HepG2 (cell line): Measurements from ENCODE around the gene GNG7. TPM values are rescaled to one million over a fixed set of nuclear protein-coding genes. Genes with fewer than 3 reads are reported as not detected.

ENCODE experiments used
- CBX1 ChIP-seq: IDR thresholded peaks from one replicate; pipeline ENCODE4 v1.6.1; 2016; ENCODE audit warnings: antibody characterized with exemption, low read depth
- CSRNP2 ChIP-seq: sonication (generic); formaldehyde crosslinking; conservative IDR thresholded peaks from 2 replicates; pipeline ENCODE4 v1.8.0; 2022; ENCODE audit warnings: low read depth, missing genetic modification reagents
- EEA1 ChIP-seq: sonication (generic); formaldehyde crosslinking; IDR thresholded peaks from 2 replicates; pipeline ENCODE4 v1.5.1; 2020; ENCODE audit warnings: mild to moderate bottlenecking, missing genetic modification reagents, borderline replicate concordance
- FOXA1 ChIP-seq, 2 experiments: fragments of 450-650 bp in 1 of 2; sonication (generic) in 1 of 2; formaldehyde crosslinking in 1 of 2; IDR thresholded peaks; 2 replicates each; pipeline versions ENCODE4 v1.4.0 to v1.6.1; 2016 to 2020; ENCODE audit warnings: missing genetic modification reagents in 1 of 2
- FOXC1 ChIP-seq: sonication (generic); formaldehyde crosslinking; IDR thresholded peaks from 2 replicates; pipeline ENCODE4 v1.8.0; 2022; ENCODE audit warnings: mild to moderate bottlenecking, missing genetic modification reagents, borderline replicate concordance
- GABPA ChIP-seq, 2 experiments: IDR thresholded peaks; 2 replicates each; pipeline ENCODE4 v1.6.1; 2011 to 2016; ENCODE audit warnings: low read depth in 2 of 2, low read length in 1 of 2, missing biosample characterization in 1 of 2, missing genetic modification characterization in 1 of 2
- GATAD1 ChIP-seq: IDR thresholded peaks from 2 replicates; pipeline ENCODE4 v1.6.1; 2016; ENCODE audit warnings: missing genetic modification reagents, missing compliant biosample characterization
- IKZF1 ChIP-seq: fragments of 450-650 bp; IDR thresholded peaks from 2 replicates; pipeline ENCODE4 v1.7.1; 2016
- JDP2 ChIP-seq: sonication (generic); formaldehyde crosslinking; IDR thresholded peaks from 2 replicates; pipeline ENCODE4 v1.8.1; 2022; ENCODE audit warnings: missing genetic modification reagents, borderline replicate concordance
- JUN ChIP-seq: sonication (generic); formaldehyde crosslinking; IDR thresholded peaks from 2 replicates; pipeline ENCODE4 v1.4.0; 2020; ENCODE audit warnings: mild to moderate bottlenecking, missing genetic modification reagents
- RARA ChIP-seq: IDR thresholded peaks from 2 replicates; pipeline ENCODE4 v1.6.1; 2016; ENCODE audit warnings: missing genetic modification reagents, missing compliant biosample characterization
- SMYD3 ChIP-seq: sonication (generic); formaldehyde crosslinking; IDR thresholded peaks from 2 replicates; pipeline ENCODE4 v1.8.1; 2023; ENCODE audit warnings: mild to moderate bottlenecking, missing genetic modification reagents
- U2AF1 ChIP-seq: fragments of 200-400 bp; formaldehyde crosslinking; optimal IDR thresholded peaks from 2 replicates; pipeline ENCODE3; 2017; ENCODE audit warnings: mild to moderate bottlenecking, low read depth, low read length
- ZNF235 ChIP-seq: sonication (generic); formaldehyde crosslinking; IDR thresholded peaks from 2 replicates; pipeline ENCODE4 v1.8.1; 2023; ENCODE audit warnings: mild to moderate bottlenecking, missing genetic modification reagents, borderline replicate concordance
- ZNF282 ChIP-seq: fragments of 450-650 bp; IDR thresholded peaks from 2 replicates; pipeline ENCODE4 v1.6.1; 2018; ENCODE audit not compliant: partially characterized antibody
- ZNF326 ChIP-seq: sonication (generic); formaldehyde crosslinking; IDR thresholded peaks from 2 replicates; pipeline ENCODE4 v1.4.0; 2020; ENCODE audit warnings: missing genetic modification reagents, borderline replicate concordance
- ZNF501 ChIP-seq: sonication (generic); formaldehyde crosslinking; IDR thresholded peaks from 2 replicates; pipeline ENCODE4 v1.5.1; 2020; ENCODE audit warnings: mild to moderate bottlenecking, moderate library complexity, missing genetic modification reagents
- ZNF672 ChIP-seq: sonication (generic); formaldehyde crosslinking; IDR thresholded peaks from 2 replicates; pipeline ENCODE4 v1.8.1; 2022; ENCODE audit warnings: missing genetic modification reagents
- ZSCAN9 ChIP-seq: IDR thresholded peaks from 2 replicates; pipeline ENCODE4 v1.6.1; 2016; ENCODE audit warnings: borderline replicate concordance
- polyA plus RNA-seq, 8 experiments: library from polyadenylated mRNA; depleted of rRNA in 3 of 8; stranded (reverse) in 7 of 8; unstranded in 1 of 8; fragments of >200 nt; fragmentation: Illumina TruSeq in 4 of 8; extraction: Trizol in 4 of 8; gene quantifications; 2 replicates each; pipeline versions ENCODE4 v1.2.1 to v1.2.3, GENCODE V29; 2011 to 2016; ENCODE audit warnings: low read depth in 4 of 8, missing spikeins in 1 of 8, mixed read lengths in 1 of 8; ENCODE audit not compliant: insufficient read depth in 1 of 8
- total RNA-seq, 5 experiments: library from RNA; depleted of rRNA; stranded (reverse); fragments of >200 nt; fragmentation: Illumina TruSeq; extraction: Trizol; gene quantifications; 2 replicates each; pipeline ENCODE4 v1.2.3, GENCODE V29; 2016; ENCODE audit warnings: low read depth in 1 of 5
- TF ChIP-seq, protein P1 (sequence below): IDR thresholded peaks from 2 replicates; pipeline ENCODE4 v1.6.1; 2016; ENCODE audit warnings: low read depth
- TF ChIP-seq, protein P2 (sequence below), 2 experiments: sonication (generic) in 1 of 2; formaldehyde crosslinking in 1 of 2; IDR thresholded peaks; 2 replicates each; pipeline versions ENCODE4 v1.6.1 to v1.9.0; 2014 to 2022; ENCODE audit warnings: antibody characterized with exemption in 1 of 2, borderline replicate concordance in 1 of 2, inconsistent platforms in 1 of 2, low read depth in 1 of 2, missing genetic modification reagents in 1 of 2

Gene GNG7
- total and polyA plus RNA-seq, 2 of the 13 experiments (the other 11 are each of a cell fraction or from before 2014, with no cell fraction given), result 1.4 to 3.3 TPM

DNA sequence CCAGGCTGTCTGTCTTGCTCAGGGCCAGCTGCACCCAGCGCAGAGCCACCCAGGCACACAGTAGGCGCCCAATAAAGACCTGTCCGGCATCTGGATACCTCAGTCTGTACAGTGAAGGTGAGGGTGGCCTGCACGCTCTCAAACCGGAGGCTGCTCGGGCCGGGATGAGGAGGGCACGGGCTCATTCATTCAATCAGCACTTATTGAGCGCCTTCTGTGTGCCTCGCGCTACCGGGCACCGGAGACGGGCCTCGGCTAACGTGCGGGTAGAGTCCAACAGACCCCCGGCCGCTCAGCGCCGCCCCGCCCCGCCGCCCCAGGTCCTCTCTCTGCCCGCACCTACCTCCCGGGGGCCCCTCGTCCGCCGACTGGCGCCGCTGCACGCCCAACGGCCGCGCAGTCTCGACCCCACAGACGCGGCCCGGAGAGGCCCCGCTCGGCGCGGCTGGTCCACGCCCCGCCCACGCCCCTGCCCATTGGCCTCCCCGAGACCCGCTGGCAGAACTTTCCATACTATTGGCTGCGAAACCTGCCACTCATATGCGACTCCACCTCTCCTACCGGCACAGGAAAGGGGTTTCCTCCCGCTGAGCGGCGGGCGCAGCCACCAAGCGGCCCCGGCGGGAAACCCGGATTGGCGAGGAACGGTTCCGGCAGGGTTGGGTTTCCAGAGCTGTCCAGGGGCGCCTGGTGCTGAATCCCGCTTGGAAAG lies 37.3 kb upstream of the GNG7 start, which contains the start of gene SLC39A3 (continued):
- TF ChIP-seq, protein P1, sequence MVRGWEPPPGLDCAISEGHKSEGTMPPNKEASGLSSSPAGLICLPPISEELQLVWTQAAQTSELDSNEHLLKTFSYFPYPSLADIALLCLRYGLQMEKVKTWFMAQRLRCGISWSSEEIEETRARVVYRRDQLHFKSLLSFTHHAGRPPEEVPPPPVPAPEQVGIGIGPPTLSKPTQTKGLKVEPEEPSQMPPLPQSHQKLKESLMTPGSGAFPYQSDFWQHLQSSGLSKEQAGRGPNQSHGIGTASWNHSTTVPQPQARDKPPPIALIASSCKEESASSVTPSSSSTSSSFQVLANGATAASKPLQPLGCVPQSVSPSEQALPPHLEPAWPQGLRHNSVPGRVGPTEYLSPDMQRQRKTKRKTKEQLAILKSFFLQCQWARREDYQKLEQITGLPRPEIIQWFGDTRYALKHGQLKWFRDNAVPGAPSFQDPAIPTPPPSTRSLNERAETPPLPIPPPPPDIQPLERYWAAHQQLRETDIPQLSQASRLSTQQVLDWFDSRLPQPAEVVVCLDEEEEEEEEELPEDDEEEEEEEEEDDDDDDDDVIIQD (CRISPR knock-in tag), result peak; percentile 82; the same call in 1 of the 2 replicates
- peak; percentile 49 for TF ChIP-seq CBX1
- peak; percentile 76 for TF ChIP-seq RARA (CRISPR knock-in tag)
- TF ChIP-seq EEA1 (CRISPR knock-in tag), result 0 out of 2 replicates have a peak, but pooled peaks have one; percentile 7
- TF ChIP-seq GABPA (IDR thresholded peaks at IDR 0.05; ENCODE audit: low read depth, low read length), result peak; percentile 88
- TF ChIP-seq GABPA (CRISPR knock-in tag; IDR thresholded peaks at IDR 0.05; ENCODE audit: low read depth), result peak; percentile 96
- peak; percentile 95 for TF ChIP-seq GATAD1
- peak; percentile 80; the same call in 1 of the 2 replicates for TF ChIP-seq ZNF672 (CRISPR knock-in tag)
- TF ChIP-seq JUN (CRISPR knock-in tag), result peak; percentile 64; the same call in 1 of the 2 replicates
- no peak for TF ChIP-seq IKZF1
- TF ChIP-seq ZNF282, result no peak
- TF ChIP-seq FOXC1 (CRISPR knock-in tag), result peak; percentile 99
- TF ChIP-seq JDP2, result peak; percentile 91; the same call in 1 of the 2 replicates
- peak; percentile 99 for TF ChIP-seq ZNF235 (CRISPR knock-in tag)
- no peak for TF ChIP-seq ZNF326 (CRISPR knock-in tag)
- TF ChIP-seq ZSCAN9, result peak; percentile 100
- TF ChIP-seq ZNF501 (CRISPR knock-in tag), result peak; percentile 100
- TF ChIP-seq SMYD3, result peak; percentile 98
- TF ChIP-seq CSRNP2, result 0 out of 2 replicates have a peak, but pooled peaks have one; percentile 64
- no peak for TF ChIP-seq FOXA1 (IDR thresholded peaks at IDR 0.05)
- no peak for TF ChIP-seq FOXA1 (CRISPR knock-in tag; IDR thresholded peaks at IDR 0.05)
- TF ChIP-seq U2AF1, result peak; percentile 83
- TF ChIP-seq, protein P2, sequence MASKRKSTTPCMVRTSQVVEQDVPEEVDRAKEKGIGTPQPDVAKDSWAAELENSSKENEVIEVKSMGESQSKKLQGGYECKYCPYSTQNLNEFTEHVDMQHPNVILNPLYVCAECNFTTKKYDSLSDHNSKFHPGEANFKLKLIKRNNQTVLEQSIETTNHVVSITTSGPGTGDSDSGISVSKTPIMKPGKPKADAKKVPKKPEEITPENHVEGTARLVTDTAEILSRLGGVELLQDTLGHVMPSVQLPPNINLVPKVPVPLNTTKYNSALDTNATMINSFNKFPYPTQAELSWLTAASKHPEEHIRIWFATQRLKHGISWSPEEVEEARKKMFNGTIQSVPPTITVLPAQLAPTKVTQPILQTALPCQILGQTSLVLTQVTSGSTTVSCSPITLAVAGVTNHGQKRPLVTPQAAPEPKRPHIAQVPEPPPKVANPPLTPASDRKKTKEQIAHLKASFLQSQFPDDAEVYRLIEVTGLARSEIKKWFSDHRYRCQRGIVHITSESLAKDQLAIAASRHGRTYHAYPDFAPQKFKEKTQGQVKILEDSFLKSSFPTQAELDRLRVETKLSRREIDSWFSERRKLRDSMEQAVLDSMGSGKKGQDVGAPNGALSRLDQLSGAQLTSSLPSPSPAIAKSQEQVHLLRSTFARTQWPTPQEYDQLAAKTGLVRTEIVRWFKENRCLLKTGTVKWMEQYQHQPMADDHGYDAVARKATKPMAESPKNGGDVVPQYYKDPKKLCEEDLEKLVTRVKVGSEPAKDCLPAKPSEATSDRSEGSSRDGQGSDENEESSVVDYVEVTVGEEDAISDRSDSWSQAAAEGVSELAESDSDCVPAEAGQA (IDR thresholded peaks at IDR 0.05; ENCODE audit: low read depth), result peak; percentile 79; the same call in 1 of the 2 replicates
- TF ChIP-seq, protein P2 (CRISPR knock-in tag; IDR thresholded peaks at IDR 0.05; ENCODE audit: borderline replicate concordance), result peak; percentile 93
